GM12878 (cell line): ENCODE measurements around the gene HADHA. TPM values are rescaled to one million over a fixed set of nuclear protein-coding genes. Genes with fewer than 3 reads are reported as not detected.

Experiments used
- ATAC-seq: fragments of 200-7000 bp; cut with Tn5 transposase; 3 replicates; pipeline ENCODE4 v1.9.1; 2020; ENCODE audit warnings: mild to moderate bottlenecking, moderate library complexity
- BruUV-seq: library from RNA; stranded (reverse); fragments of 400-500 nt; replicated peaks from 2 replicates; lab custom pipeline; 2021; lab: Mats Ljungman, UMichigan
- CTCF ChIA-PET: fragments of 300-600 bp; sonication (Branson Sonifier 250); formaldehyde crosslinking; extraction: SDS; loops from one replicate; lab custom pipeline; 2021; ENCODE audit warnings: inconsistent platforms; lab: Yijun Ruan, JAX
- POLR2A ChIA-PET: fragments of 350-600 bp; formaldehyde crosslinking; extraction: SDS; loops from one replicate; lab custom pipeline; 2021; ENCODE audit warnings: inconsistent platforms; lab: Charles Lee
- RAD21 ChIA-PET: fragments of 300-600 bp; sonication (Branson Sonifier 250); formaldehyde crosslinking; loops from one replicate; lab custom pipeline; 2023; ENCODE audit warnings: antibody characterized with exemption; ENCODE audit not compliant: unreplicated experiment; lab: Charles Lee
- SMC1A ChIA-PET: fragments of 300-600 bp; sonication (Branson Sonifier 250); formaldehyde crosslinking; loops from one replicate; lab custom pipeline; 2023; ENCODE audit not compliant: unreplicated experiment, uncharacterized antibody; lab: Charles Lee
- DNase-seq: peaks from one replicate; pipeline ENCODE4 v3.0.0-alpha.2; 2011; ENCODE audit warnings: low read depth, low spot score
- FAIRE-seq: peaks from 3 replicates; lab custom pipeline; 2011; peaks lifted over from hg19 to GRCh38; lab: Jason Lieb, UNC
- H2AFZ ChIP-seq: 2 replicates; pipeline ENCODE4 v1.6.0; 2011; ENCODE audit warnings: low read depth, low read length, control low read depth; ENCODE audit not compliant: control insufficient read depth
- H3K27ac ChIP-seq: 2 replicates; pipeline ENCODE4 v1.5.1; 2011; ENCODE audit warnings: control low read depth; ENCODE audit not compliant: control insufficient read depth, insufficient read depth
- H3K27me3 ChIP-seq, 2 experiments: replicated peaks in 1 of 2; 2 replicates each; pipeline versions ENCODE4 v1.6.0 to v1.6.1; 2011; ENCODE audit warnings: low read length in 1 of 2; ENCODE audit not compliant: control insufficient read depth in 2 of 2, insufficient read depth in 2 of 2
- H3K36me3 ChIP-seq, 2 experiments: 2 replicates each; pipeline ENCODE4 v1.5.1; 2011; ENCODE audit warnings: low read length in 1 of 2; ENCODE audit not compliant: control insufficient read depth in 2 of 2, insufficient read depth in 2 of 2
- H3K4me1 ChIP-seq: 2 replicates; pipeline ENCODE4 v1.6.1; 2011; ENCODE audit warnings: mild to moderate bottlenecking, low read length, moderate library complexity, mixed read lengths; ENCODE audit not compliant: control insufficient read depth, insufficient read depth
- H3K4me2 ChIP-seq: 2 replicates; pipeline ENCODE4 v1.6.0; 2011; ENCODE audit warnings: control low read depth; ENCODE audit not compliant: control insufficient read depth, insufficient read depth
- H3K4me3 ChIP-seq: fragments of 200-600 bp; sonication (generic); 2 replicates; pipeline ENCODE4 v1.5.1; 2016
- H3K79me2 ChIP-seq: 2 replicates; pipeline ENCODE4 v1.6.0; 2011; ENCODE audit warnings: low read length; ENCODE audit not compliant: control insufficient read depth, insufficient read depth
- H3K9ac ChIP-seq: 2 replicates; pipeline ENCODE4 v1.8.0; 2011; ENCODE audit warnings: low read length, control low read depth, mixed read lengths; ENCODE audit not compliant: control insufficient read depth, insufficient read depth
- H3K9me3 ChIP-seq: replicated peaks from 3 replicates; pipeline ENCODE4 v1.5.1; 2011; ENCODE audit warnings: mild to moderate bottlenecking, low read length; ENCODE audit not compliant: control insufficient read depth, insufficient read depth
- H4K20me1 ChIP-seq: 2 replicates; pipeline ENCODE4 v1.6.0; 2011; ENCODE audit not compliant: control insufficient read depth, insufficient read depth
- CUX1 ChIP-seq: IDR thresholded peaks from 2 replicates; pipeline ENCODE4 v1.6.1; 2012; ENCODE audit warnings: improper control_type of control experiment, low read depth, low read length; ENCODE audit not compliant: insufficient replicate concordance
- HDAC2 ChIP-seq: fragments of 200-600 bp; sonication (generic); IDR thresholded peaks from 2 replicates; pipeline ENCODE4 v1.6.1; 2017
- JUND ChIP-seq: IDR thresholded peaks from 2 replicates; pipeline ENCODE4 v1.6.1; 2012; ENCODE audit warnings: low read depth, mild to moderate bottlenecking, low read length, improper control_type of control experiment, moderate library complexity
- KLF5 ChIP-seq: fragments of 450-650 bp; IDR thresholded peaks from 2 replicates; pipeline ENCODE4 v1.6.1; 2014; ENCODE audit warnings: mild to moderate bottlenecking; ENCODE audit not compliant: partially characterized antibody
- MAX ChIP-seq: IDR thresholded peaks from 2 replicates; pipeline ENCODE4 v1.6.1; 2012; ENCODE audit warnings: low read depth, low read length, improper control_type of control experiment
- NR2F1 ChIP-seq: fragments of 450-650 bp; conservative IDR thresholded peaks from 2 replicates; pipeline ENCODE4 v1.6.1; 2017; ENCODE audit warnings: mild to moderate bottlenecking
- NRF1 ChIP-seq: conservative IDR thresholded peaks from 2 replicates; pipeline ENCODE4 v1.6.1; 2011; ENCODE audit warnings: mild to moderate bottlenecking, low read depth, low read length, improper control_type of control experiment
- POLR2A ChIP-seq: IDR thresholded peaks from 2 replicates; pipeline ENCODE4 v1.6.1; 2011; ENCODE audit warnings: low read depth, mild to moderate bottlenecking, low read length
- POLR2AphosphoS5 ChIP-seq: IDR thresholded peaks from 2 replicates; pipeline ENCODE4 v1.6.1; 2011; ENCODE audit warnings: mild to moderate bottlenecking, low read length, inconsistent platforms
- RELA ChIP-seq: fragments of 450-650 bp; IDR thresholded peaks from 2 replicates; pipeline ENCODE4 v1.8.0; 2014; ENCODE audit warnings: borderline replicate concordance; ENCODE audit not compliant: partially characterized antibody
- SMAD1 ChIP-seq: fragments of 450-650 bp; IDR thresholded peaks from 2 replicates; pipeline ENCODE4 v1.6.1; 2018; ENCODE audit warnings: mild to moderate bottlenecking, low read depth; ENCODE audit not compliant: partially characterized antibody
- SPI1 ChIP-seq: IDR thresholded peaks from 2 replicates; pipeline ENCODE4 v1.6.1; 2011; ENCODE audit warnings: low read depth, mild to moderate bottlenecking, low read length, moderate library complexity, borderline replicate concordance; ENCODE audit not compliant: insufficient read depth
- SREBF2 ChIP-seq: IDR thresholded peaks from 2 replicates; pipeline ENCODE4 v1.6.1; 2012; ENCODE audit warnings: mild to moderate bottlenecking, low read length
- TAF1 ChIP-seq: IDR thresholded peaks from 2 replicates; pipeline ENCODE4 v1.6.1; 2011; ENCODE audit warnings: mild to moderate bottlenecking, low read depth, low read length, borderline replicate concordance
- USF1 ChIP-seq: IDR thresholded peaks from 2 replicates; pipeline ENCODE4 v1.6.1; 2011; ENCODE audit warnings: borderline replicate concordance, low read depth, mild to moderate bottlenecking, moderate library complexity, mixed read lengths, low read length; ENCODE audit not compliant: insufficient read depth; ENCODE audit errors: extremely low read length
- ZNF217 ChIP-seq: fragments of 450-650 bp; IDR thresholded peaks from 2 replicates; pipeline ENCODE4 v1.6.1; 2017; ENCODE audit warnings: antibody characterized with exemption, mild to moderate bottlenecking
- ZNF24 ChIP-seq: fragments of 450-650 bp; IDR thresholded peaks from 2 replicates; pipeline ENCODE4 v1.6.1; 2017; ENCODE audit warnings: antibody characterized with exemption, mild to moderate bottlenecking
- WGBS: methylation state at CpG from one replicate; pipeline ENCODE4 v1.1.6; 2016; ENCODE audit warnings: low lambda C conversion rate; ENCODE audit not compliant: insufficient replicate concordance, insufficient coverage; ENCODE audit errors: missing lambda C conversion rate; 5-methylcytosine and 5-hydroxymethylcytosine counted together
- in situ Hi-C: fragments of 300-500 bp; cut with MboI; formaldehyde crosslinking; loops from 9 replicates; pipeline ENCODE4 v1.14.3; 2018; ENCODE audit warnings: mixed read lengths
- intact Hi-C: fragments of 100-400 bp; cut with micrococcal nuclease; formaldehyde crosslinking; loops from one replicate; pipeline ENCODE4 v1.14.2; 2022; ENCODE audit not compliant: unreplicated experiment
- polyA plus RNA-seq, 11 experiments: library from polyadenylated mRNA; depleted of rRNA in 4 of 11; unstranded in 6 of 11; stranded (reverse) in 5 of 11; fragments of >200 nt; fragmentation: Nextera tagmentation in 4 of 11; fragmentation: Illumina TruSeq in 1 of 11; extraction: Ambion mirVana in 4 of 11; extraction: Trizol in 1 of 11; gene quantifications; 1 replicate in 1 of 11; 2 replicates in 10 of 11; pipeline versions ENCODE4 v1.2.1 to v1.2.3, GENCODE V29; 2011 to 2016; ENCODE audit warnings: inconsistent platforms in 2 of 11, missing spikeins in 2 of 11, low read depth in 1 of 11
- total RNA-seq, 4 experiments: library from RNA; depleted of rRNA in 3 of 4; stranded (reverse); fragments of >200 nt in 3 of 4; fragmentation: Illumina TruSeq in 1 of 4; extraction: Trizol in 1 of 4; gene quantifications; 2 replicates each; pipeline versions ENCODE4 v1.2.1 to v1.2.3, GENCODE V29; 2013 to 2021

Gene HADHA
- total and polyA plus RNA-seq, 10 of the 15 experiments (the other 5 are each of a cell fraction or from before 2014, with no cell fraction given) = 109 to 207 (median 165) TPM

GRCh38 chr2:26162963-26163362, 81.5 kb downstream of the HADHA start:
- intact Hi-C loops (no loop called here), in situ Hi-C loops (no loop called here)
- H3K36me3 ChIP-seq = no peaks in the 10 kb centered on the region
- H2AFZ ChIP-seq = no peak overlapping the region
- FAIRE-seq (no peak), DNase-seq (no peak), ATAC-seq (no peak)
- H4K20me1 ChIP-seq = no peaks in the 10 kb centered on the region
- SMC1A ChIA-PET = no interaction called here
- POLR2A ChIA-PET = no interaction called here
- no peaks in the 10 kb centered on the region; the same call in 1 of the 2 replicates for H3K4me1 ChIP-seq
- CTCF ChIA-PET = no interaction called here
- TF ChIP-seq POLR2A (no peak), SPI1 (no peak), CUX1 (no peak), ZNF24 (no peak), KLF5 (no peak), TAF1 (no peak), NRF1 (no peak), SMAD1 (no peak), JUND (no peak), SREBF2 (no peak), RELA (no peak), USF1 (no peak), MAX (no peak), ZNF217 (no peak), HDAC2 (no peak), NR2F1 (no peak), POLR2AphosphoS5 (no peak)
- H3K27ac ChIP-seq = no peak overlapping the region
- H3K9ac ChIP-seq = no peak overlapping the region
- RAD21 ChIA-PET = no interaction called here
- no peak overlapping the region for H3K4me3 ChIP-seq
- WGBS = 61% methylated on average over 10 of the region's 10 CpGs
- no peaks in the 10 kb centered on the region for H3K9me3 ChIP-seq
- H3K4me2 ChIP-seq = no peak overlapping the region
- H3K79me2 ChIP-seq = no peaks in the 10 kb centered on the region
- no TSS peak for BruUV-seq
- H3K27me3 ChIP-seq = no peaks in the 10 kb centered on the region
